ENCODE measurements around the gene TIMP2.

- TF ChIP-seq CTCF (conservative IDR thresholded peaks at IDR 0.05; ENCODE audit: low read length), result no peak
- TF ChIP-seq EZH2phosphoT487 (IDR thresholded peaks at IDR 0.05; ENCODE audit: borderline replicate concordance, low read depth, low read length), result no peak
These were observed 26.9 kb downstream of the TIMP2 start for GRCh38 chr17:78898075-78898836.

All from OCI-LY7 (cell line).